ENCODE results near the gene DENND1A.

Gene DENND1A

DNA sequence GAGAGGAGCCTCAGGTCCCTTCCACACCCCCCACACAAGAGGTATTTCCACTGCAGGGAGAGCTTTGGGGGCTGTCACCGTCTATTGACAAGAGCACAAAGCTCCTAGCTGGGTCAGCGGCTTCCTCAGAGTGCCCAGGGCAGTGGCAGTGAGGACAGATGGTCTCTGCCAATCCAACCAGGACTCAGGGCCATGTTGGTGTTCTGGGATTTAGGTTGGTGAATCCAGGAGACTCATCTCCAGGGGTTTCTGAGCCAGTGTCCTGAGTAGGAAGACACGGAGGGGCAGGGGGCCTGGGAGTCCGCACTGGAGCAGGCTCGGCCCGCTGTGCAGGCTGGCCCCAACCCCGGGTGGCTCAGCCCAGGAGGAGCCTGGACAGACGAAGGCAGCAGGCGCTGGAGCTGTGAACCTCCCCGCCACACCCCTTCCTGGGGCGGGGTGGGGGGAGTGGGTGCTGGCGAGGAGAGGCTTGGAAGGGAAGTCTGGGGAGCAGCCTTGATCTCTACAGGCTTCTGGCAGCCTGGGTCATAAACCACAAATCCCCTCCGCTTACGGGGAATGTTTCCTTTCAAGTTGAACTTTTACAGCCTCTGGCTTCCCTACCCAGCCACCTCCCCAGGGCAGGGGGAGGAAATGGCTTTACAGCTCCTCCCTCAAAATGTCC is 554.3 kb downstream of the DENND1A start:
- DNase-seq: no peak

DNA sequence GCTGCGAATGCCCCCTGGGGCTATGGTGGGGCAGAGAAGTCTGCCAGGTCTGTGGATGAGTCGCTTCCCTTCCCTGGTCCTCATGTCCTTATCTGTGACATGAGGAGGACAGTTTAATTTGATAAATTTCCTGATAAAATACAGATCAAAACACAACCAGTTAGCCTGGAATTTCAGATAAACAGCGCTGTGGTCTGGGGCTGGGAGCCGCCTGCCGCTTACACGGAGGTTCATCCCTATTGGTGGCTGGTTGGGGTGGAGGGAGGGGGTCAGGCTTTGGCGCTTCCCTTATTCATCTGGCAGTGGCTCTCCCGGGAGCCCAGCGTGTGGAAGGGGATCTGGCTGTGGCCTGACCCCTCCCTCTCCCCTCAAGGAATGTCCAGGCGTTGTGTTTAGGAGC is 556.0 kb downstream of the DENND1A start:
- no peak for DNase-seq

DNA sequence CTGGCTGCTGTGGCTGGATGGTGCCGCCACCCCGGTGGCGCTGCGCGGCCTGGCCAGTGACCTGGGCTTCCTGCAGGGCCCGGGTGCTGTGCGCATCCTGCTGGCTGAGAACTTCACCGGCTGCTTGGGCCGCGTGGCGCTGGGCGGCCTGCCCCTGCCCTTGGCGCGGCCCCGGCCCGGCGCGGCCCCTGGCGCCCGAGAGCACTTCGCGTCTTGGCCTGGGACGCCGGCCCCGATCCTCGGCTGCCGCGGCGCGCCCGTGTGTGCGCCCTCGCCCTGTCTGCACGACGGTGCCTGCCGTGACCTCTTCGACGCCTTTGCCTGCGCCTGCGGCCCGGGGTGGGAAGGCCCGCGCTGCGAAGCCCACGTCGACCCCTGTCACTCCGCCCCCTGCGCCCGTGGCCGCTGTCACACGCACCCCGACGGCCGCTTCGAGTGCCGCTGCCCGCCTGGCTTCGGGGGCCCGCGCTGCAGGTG is 556.4 kb downstream of the DENND1A start:
- no peak for DNase-seq

DNA sequence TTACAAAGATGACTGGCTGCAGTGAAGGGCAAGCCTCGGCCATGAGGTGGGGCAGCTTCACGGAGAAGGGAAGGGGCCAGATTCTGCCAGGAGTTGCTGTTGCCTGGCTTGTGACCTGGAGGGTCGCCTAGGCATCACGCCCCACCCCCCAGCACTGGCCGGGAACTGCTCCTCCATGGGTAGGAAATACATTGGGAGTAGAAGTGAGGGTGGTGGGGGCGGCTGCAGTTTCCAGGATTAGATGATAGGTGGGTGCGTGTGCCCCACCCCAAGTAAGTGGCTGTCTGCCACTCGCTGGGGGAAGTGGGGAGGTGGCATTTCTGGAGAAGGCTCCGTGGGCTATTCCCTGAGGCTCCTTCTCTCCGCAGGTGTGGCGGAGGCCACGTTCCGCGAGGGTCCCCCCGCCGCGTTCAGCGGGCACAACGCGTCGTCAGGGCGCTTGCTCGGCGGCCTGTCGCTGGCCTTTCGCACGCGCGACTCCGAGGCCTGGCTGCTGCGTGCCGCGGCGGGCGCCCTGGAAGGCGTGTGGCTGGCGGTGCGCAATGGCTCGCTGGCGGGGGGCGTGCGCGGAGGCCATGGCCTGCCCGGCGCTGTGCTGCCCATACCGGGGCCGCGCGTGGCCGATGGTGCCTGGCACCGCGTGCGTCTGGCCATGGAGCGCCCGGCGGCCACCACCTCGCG is 557.0 kb downstream of the DENND1A start:
- no peak for DNase-seq

DNA sequence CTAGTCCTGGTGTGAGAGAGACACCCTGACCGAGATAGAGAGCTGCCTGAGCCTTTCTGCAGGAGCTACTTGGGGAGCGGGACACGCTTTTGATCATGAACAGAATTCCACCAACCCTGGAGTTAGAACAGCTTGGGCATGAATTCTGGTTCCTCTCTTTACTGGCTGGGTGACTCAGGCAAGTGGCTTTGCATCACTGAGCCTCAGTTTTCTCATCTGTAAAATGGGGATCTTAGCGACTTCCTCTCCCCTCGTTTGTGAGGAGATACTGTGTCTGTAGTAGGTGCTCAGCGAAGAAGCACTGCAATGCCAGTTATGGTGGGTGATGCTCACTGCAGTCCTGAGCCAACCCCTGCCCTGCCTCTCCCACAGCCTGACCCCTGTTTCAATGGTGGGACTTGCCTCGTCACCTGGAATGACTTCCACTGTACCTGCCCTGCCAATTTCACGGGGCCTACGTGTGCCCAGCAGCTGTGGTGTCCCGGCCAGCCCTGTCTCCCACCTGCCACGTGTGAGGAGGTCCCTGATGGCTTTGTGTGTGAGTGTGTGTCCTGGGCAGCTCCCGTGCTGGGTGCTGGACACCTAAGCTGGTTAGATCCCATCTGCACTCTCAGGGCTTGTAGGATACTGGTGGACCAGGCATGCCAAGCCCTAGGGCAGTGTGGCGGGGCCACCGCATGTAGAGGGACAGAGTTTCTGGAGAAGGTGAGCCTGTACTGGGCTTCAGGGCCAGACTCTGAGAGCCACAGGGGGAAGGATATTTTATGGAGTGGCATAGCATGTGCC is 557.9 kb downstream of the DENND1A start:
- no peak for DNase-seq

DNA sequence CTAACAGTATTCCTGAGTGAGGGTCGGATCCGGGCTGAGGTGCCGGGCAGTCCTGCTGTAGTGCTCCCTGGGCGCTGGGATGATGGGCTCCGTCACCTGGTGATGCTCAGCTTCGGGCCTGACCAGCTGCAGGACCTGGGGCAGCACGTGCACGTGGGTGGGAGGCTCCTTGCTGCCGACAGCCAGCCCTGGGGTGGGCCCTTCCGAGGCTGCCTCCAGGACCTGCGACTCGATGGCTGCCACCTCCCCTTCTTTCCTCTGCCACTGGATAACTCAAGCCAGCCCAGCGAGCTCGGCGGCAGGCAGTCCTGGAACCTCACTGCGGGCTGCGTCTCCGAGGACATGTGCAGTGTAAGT is 558.7 kb downstream of the DENND1A start:
- DNase-seq: no peak

DNA sequence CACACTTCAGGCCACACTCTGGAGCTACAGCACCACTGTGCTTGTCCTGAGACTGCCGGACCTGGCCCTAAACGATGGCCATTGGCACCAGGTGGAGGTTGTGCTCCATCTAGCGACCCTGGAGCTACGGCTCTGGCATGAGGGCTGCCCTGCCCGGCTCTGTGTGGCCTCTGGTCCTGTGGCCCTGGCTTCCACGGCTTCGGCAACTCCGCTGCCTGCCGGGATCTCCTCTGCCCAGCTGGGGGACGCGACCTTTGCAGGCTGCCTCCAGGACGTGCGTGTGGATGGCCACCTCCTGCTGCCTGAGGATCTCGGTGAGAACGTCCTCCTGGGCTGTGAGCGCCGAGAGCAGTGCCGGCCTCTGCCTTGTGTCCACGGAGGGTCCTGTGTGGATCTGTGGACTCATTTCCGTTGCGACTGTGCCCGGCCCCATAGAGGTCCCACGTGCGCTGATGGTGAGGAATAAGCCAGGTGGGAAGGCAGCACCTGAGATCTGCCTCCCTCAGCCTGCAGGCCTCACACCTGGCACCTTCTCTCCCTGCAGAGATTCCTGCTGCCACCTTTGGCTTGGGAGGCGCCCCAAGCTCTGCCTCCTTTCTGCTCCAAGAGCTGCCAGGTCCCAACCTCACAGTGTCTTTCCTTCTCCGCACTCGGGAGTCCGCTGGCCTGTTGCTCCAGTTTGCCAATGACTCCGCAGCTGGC is 559.2 kb downstream of the DENND1A start:
- no peak for DNase-seq

DNA sequence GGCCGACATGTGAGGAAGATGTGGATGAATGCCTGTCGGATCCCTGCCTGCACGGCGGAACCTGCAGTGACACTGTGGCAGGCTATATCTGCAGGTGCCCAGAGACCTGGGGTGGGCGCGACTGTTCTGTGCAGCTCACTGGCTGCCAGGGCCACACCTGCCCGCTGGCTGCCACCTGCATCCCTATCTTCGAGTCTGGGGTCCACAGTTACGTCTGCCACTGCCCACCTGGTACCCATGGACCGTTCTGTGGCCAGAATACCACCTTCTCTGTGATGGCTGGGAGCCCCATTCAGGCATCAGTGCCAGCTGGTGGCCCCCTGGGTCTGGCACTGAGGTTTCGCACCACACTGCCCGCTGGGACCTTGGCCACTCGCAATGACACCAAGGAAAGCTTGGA is 559.8 kb downstream of the DENND1A start:
- no peak for DNase-seq

DNA sequence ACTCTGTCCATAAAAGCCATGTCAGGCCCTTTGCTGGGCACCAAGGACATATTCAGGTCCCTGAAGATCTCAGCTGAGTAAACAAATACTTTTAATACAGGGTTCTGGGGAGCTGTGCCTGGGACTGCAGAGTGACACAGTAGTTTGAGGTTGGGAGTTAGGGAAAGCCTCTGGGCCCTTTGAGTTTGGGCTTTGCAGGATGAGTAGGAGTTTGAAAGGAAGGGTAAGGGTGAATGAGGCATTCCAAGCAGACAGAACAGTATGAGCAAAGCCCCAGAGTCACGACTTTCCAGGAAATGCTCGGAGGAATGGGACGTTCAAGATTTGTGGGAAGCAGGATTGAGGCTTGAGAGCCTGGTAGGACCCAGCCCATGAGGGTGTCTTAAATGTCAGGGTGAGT is 560.6 kb downstream of the DENND1A start:
- DNase-seq: no peak

DNA sequence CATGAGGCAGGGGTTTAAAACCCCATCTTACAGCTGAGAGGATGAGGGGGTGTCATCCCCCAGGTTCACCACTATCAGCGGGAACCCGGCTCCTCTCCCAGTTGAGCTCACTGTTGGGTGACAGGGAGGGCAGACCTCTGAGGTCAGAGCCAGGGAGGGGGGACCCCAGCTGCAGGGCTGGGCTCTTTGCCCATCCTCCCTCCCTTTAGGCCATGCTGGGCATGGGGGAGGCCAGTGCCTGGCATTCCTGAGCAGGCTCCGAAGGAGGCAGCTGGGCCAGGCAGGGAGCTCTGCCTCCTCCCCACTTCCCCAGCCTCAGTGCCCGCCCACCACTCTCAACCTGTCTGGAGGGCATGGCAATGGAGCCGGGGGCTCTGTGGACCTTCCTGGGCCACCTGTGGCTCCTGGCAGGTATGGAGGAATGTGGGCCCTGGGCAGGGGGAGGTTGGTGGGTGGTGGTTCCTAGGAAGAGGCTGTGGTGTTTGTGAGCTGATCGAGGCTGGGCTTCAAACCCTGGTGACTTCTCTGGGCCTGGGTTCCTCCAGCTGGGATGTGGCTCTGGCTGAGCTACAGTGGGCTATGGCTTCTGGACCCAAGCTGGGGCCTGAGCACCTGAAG is 561.3 kb downstream of the DENND1A start:
- DNase-seq: no peak

DNA sequence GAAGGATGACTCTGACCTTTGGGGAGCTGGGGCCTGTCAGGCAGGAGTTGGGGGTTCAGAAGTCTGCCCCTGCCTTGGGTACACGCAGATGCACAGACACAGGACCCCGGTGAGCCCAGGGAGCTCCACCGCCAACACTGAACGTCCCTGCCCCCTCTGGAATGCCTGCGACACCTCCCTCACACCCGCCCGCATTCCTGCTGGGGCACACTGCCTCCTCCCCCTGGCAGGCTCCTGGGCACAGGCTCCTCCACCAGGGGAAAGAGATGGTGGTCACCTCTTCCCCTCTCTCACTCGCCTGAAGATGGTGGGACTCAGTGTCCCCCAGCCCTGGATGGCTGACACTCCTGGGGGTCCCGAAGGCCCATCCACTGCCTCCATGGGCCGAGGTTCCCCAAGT is 561.9 kb downstream of the DENND1A start:
- DNase-seq: no peak

DNA sequence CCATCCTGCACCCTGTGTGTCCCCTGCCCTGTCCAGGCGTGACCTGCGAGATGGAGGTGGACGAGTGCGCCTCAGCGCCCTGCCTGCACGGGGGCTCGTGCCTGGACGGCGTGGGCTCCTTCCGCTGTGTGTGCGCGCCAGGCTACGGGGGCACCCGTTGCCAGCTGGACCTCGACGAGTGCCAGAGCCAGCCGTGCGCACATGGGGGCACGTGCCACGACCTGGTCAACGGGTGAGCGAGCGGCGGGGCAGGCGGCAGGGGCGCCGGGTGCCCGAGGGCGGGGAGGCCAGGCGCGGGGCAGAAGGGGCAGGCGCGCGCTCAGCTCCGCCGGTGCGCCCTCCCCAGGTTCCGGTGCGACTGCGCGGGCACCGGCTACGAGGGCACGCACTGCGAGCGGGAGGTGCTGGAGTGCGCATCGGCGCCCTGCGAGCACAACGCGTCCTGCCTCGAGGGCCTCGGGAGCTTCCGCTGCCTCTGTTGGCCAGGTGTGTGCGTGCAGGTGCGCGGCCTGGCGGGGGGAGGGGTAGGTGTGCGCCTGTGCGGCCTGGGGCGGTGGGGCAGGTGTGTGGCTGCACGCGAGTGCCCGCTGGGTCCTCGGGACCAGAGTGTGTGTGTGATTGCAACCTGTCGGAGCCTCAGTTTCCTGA is 563.9 kb downstream of the DENND1A start:
- no peak for DNase-seq

DNA sequence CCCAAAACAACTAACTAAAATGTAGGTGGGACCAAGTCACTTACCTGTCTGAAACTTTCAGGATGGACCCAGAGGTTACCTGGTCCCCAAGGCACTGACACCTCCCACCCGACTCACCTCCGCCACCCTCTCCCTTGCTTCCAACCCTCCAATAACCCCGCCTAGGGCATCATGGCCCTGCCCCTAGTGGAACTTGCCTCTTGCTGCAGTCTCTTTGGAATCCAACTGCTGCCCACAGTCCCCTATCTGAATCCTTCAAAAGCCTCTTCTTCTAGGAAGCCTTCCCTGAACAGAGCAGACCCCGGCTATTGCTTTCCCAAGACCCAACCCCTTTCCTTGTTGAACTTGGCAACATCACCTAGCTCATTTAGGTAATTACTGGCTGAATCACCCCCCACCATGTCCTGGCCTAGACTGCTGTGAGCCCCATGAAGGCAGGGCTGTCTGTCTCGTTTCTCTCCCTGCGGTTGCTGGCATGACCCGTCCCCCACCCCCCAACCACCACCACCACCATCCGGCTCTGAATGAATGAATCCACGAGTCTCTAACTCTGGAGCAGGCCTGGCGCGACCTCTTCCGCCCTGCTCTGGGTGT is 564.5 kb downstream of the DENND1A start:
- DNase-seq: no peak

DNA sequence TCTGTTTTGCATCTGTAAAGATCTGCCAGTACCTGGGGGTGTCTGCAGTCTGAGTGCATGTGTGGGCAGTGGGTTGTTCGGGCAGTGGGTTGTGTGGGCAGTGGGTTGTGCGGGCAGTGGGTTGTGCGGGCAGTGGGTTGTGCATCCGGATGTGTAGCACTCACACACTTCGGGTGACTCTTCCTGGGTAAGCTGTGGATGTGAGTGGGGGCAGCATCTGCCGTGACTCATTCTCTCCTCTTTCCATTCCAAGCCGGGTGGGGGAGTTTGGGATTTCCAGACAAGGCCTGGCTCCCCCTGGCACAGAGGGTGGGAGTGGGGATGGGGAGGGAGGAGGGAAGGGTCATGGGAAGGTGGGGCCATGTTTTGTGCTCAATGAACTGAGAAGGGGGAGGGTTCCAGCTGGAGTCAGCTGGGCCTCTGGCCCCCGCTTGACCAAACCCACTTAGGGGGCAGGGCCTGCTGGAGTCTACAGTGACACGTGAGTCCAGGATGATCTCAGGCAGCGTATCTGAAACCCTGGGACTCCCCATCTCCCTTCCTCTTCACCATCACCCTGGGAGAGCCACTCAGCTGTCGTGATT is 565.6 kb downstream of the DENND1A start:
- no peak for DNase-seq

DNA sequence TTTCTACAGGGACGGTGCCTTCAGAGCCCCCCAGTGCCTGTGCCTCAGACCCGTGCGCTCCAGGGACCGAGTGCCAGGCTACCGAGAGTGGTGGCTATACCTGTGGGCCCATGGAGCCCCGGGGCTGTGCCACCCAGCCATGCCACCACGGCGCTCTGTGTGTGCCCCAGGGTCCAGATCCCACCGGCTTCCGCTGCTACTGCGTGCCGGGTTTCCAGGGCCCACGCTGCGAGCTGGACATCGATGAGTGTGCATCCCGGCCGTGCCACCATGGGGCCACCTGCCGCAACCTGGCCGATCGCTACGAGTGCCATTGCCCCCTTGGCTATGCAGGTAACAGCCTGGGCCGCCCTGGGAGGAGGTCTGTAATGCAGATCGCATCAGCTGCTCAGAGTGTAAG is 567.1 kb downstream of the DENND1A start:
- DNase-seq: no peak

DNA sequence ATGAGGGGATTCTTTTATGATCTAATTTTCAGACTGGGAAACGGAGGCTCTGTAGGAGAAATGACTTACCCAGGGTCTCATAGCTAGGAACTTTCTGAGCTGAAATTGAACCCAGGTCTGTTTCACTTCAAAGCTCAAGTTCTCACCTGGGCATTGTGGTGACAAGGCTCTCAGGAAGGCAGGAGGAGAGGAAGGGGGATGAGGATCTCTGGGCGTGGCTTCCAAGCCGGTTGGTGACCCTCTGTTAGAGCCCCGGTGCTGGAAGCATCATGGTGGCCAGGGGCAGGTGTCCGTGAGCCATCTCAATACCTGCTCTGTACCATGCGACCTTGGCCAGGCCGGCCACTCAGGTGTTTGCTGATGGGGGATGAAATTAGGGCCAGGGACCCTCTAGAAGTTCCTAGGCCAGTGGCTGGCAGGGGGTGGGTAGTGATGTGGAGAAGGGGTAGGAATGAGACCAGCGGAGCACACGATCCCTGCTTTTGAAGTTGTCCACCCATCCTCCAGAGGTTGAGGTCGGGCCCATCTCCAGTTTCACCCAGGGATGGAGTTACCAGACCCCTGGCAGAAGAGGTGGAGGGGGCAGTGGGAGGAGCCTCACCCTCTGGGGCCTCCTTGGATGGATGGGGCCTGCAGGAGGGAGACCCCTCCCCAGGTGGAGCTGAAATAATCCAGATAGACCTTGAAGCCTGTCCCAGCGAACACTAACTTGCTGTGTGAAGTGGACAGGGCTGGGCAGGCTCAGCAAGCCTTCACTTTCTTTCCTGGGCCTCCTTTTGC is 568.0 kb downstream of the DENND1A start:
- DNase-seq: no peak

DNA sequence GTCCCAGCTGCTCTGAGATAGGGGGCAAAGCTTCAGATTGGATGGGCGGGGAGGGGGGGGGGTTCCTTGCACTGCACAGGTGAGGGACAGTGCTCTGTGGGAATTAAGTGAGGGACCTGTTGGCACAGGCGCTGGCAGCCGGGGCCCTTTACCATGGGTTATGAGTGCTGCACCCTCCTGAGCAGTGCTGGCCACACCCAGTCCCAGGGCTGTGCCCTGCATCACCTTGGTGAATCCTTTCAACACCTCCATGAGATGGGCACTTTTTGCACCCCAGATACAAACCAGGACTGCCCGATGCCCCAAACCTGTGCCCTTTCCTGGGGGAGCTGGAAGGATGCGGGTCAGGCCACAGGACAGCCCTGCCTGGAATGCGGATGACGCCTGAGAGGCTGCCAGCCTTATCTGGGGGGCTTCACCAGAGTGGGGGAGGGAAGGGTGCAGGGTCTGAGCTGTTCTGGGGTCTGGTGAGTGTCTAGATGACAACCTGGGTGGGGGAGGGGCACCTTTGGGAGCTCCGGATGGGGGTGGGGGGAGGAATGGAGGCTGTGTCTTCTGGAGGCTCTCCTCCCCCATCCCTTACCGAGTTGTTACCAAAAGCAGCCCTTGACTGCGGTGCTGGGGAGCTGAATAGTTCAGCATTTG is 568.7 kb downstream of the DENND1A start:
- no peak for DNase-seq

DNA sequence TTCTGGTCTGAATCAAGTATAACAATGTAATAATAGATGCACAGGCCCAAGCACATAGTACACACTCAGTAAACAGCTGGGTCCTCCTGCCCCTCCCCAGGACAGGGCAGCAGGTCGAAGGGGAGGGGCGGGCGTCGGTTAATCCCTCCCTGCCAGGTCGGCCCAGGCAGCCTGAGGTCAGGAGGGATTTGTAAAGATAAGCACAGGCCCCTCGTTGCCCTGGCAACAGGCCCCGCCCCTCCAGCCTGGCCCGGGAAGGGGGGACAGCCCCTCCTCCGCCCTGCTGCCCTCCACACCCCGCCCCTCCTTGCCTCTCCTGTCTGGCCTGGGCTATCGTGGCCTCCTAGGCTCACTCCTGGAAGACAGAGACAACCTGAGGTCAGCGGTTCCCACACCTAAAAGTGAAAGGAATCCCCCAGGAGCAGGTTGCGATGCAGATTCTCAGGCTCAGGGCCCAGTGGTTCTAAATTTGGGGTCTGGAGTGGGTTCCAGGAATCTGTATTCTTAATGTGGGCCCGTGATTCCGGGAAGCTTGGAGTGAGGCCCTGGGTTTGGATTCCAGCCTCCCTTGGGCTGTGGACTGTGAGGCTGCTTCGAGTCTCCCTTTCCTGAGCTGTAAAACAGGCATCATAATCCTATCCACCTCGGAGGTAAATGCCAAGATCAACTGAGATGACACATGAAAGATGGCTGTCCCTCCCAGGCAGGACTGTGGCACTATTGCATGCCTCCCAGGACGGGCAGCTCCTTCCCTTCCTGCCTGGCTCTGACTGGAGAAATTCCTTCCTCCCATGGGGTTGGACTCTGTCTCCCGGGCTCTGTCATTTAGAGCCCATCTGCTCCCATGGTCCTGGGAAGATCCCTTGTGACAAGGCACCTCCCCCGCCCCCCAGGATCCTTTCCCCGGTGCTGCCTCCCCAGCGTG is 569.5 kb downstream of the DENND1A start:
- no peak for DNase-seq

DNA sequence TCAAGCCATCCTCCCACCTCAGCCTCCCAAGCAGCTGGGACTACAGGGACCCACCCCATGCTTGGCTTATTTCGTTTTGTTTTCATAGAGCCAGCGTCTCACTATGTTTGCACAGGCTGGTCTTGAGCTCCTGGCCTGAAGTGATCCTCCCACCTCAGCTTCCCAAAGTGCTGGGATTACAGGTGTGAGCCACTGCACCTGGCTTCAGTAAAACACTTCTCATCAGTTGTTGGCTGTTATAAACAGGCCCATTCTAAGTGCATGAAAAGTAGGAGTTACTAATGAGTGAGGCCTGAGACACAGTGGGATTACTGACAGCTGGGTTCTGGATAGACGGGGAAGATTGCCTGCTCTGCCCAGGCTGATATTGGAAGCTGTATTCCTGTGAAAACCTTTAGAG is 570.4 kb downstream of the DENND1A start:
- DNase-seq: no peak
